Kidney (tissue), 14 donors: Measurements from ENCODE around the gene HDAC9. TPM values are rescaled to one million over a fixed set of nuclear protein-coding genes. Genes with fewer than 3 reads are reported as not detected.

ENCODE experiments used
- DNase-seq, 5 donors: peaks; one replicate each; pipeline ENCODE4 v3.0.0-alpha.2; 2013 to 2020
- FAIRE-seq: peaks from 2 replicates; lab custom pipeline; 2012; peaks lifted over from hg19 to GRCh38; lab: Jason Lieb, UNC
- H3K27ac ChIP-seq, 2 donors: one replicate each; pipeline ENCODE4 v1.7.0; 2013; ENCODE audit warnings: low read depth in 2 of 2, low read length in 2 of 2, inconsistent platforms in 1 of 2
- H3K27me3 ChIP-seq: one replicate; pipeline ENCODE4 v1.7.1; 2013; ENCODE audit warnings: low read length, inconsistent platforms; ENCODE audit not compliant: control insufficient read depth, insufficient read depth
- H3K36me3 ChIP-seq, 3 donors: one replicate each; pipeline versions ENCODE4 v1.7.0 to v1.7.1; 2013; ENCODE audit warnings: low read length in 3 of 3, control low read depth in 1 of 3, inconsistent platforms in 1 of 3; ENCODE audit not compliant: insufficient read depth in 3 of 3, control insufficient read depth in 2 of 3
- H3K4me1 ChIP-seq, 3 donors: one replicate each; pipeline versions ENCODE4 v1.7.0 to v1.7.1; 2013; ENCODE audit warnings: low read length in 3 of 3, inconsistent platforms in 1 of 3, low read depth in 1 of 3; ENCODE audit not compliant: control insufficient read depth in 2 of 3, insufficient read depth in 2 of 3
- H3K4me3 ChIP-seq, 3 donors: one replicate each; pipeline versions ENCODE4 v1.7.0 to v1.8.1; 2013; ENCODE audit warnings: low read length in 3 of 3, control low read depth in 1 of 3, inconsistent platforms in 1 of 3
- H3K9ac ChIP-seq, 3 donors: one replicate each; pipeline versions ENCODE4 v1.7.0 to v1.7.1; 2013; ENCODE audit warnings: low read length in 3 of 3, control low read depth in 1 of 3, inconsistent platforms in 1 of 3
- H3K9me3 ChIP-seq, 3 donors: one replicate each; pipeline versions ENCODE4 v1.7.0 to v1.7.1; 2013; ENCODE audit warnings: low read length in 3 of 3, control low read depth in 1 of 3, inconsistent platforms in 1 of 3; ENCODE audit not compliant: control insufficient read depth in 2 of 3, insufficient read depth in 1 of 3
- CTCF ChIP-seq: IDR thresholded peaks from 3 replicates; pipeline ENCODE4 v1.5.1; 2012; ENCODE audit warnings: mild to moderate bottlenecking, moderate library complexity, borderline replicate concordance; ENCODE audit not compliant: insufficient read depth; ENCODE audit errors: extremely low read depth
- intact Hi-C: fragments of 100-400 bp; cut with DNase I; formaldehyde crosslinking; loops from one replicate; pipeline ENCODE4 v1.11.1; 2022
- polyA plus RNA-seq: library from polyadenylated mRNA; stranded (reverse); fragments of 350-450 nt; fragmentation: Illumina TruSeq; extraction: RNeasy Lipid Tissue Mini Kit (QIAGEN cat#74804); gene quantifications from one replicate; pipeline ENCODE4 v1.2.3, GENCODE V29; 2014; ENCODE audit warnings: low read depth, low replicate concordance; ENCODE audit not compliant: insufficient read depth
- total RNA-seq: library from RNA; stranded (reverse); fragmentation: NEBNext Ultra II Directional; extraction: Animal tissue kit (Norgen Biotek cat#: 25700); gene quantifications from one replicate; pipeline ENCODE4 v1.2.1, GENCODE V29; 2021
- donor health status: control.
- donor health status: control.
- donor health status: control.
- donor health status: control.
- donor health status: control.
- donor health status: DM: yes; HTN: yes; CAD: no.
- donor health status: Normal renal cell carcinoma (clear cell type).

HDAC9 gene
- total and polyA plus RNA-seq, 2 donors from 2014 or later: 2.1 to 22.1 TPM

GRCh38 chr7:18772567-18772965 lies 277.0 kb downstream of the HDAC9 start:
- Histone ChIP-seq H3K27ac (no peak overlapping the region), H3K4me1 (no peaks in the 10 kb centered on the region), H3K9ac (no peak overlapping the region), H3K9me3 (no peaks in the 10 kb centered on the region), H3K4me3 (no peak overlapping the region), H3K36me3 (no peaks in the 10 kb centered on the region), H3K27me3 (no peaks in the 10 kb centered on the region)
- intact Hi-C loops: no loop called here
- TF ChIP-seq CTCF: no peak
- DNase-seq (no peak), FAIRE-seq (no peak)

- no peak for TF ChIP-seq CTCF
- FAIRE-seq (no peak), DNase-seq (no peak)
- no peaks in the 10 kb centered on the region for H3K36me3 ChIP-seq
- H3K9ac ChIP-seq: no peak overlapping the region
- H3K9me3 ChIP-seq: no peaks in the 10 kb centered on the region
- no peaks in the 10 kb centered on the region for H3K4me1 ChIP-seq
- intact Hi-C loops: no loop called here
- no peak overlapping the region for H3K4me3 ChIP-seq
- H3K27ac ChIP-seq: no peak overlapping the region
- no peaks in the 10 kb centered on the region for H3K27me3 ChIP-seq
Observed at GRCh38 chr7:18777314-18777713, 281.8 kb downstream of the HDAC9 start.

GRCh38 chr7:18778594-18778993 lies 283.0 kb downstream of the HDAC9 start:
- TF ChIP-seq CTCF: no peak
- intact Hi-C loops: no loop called here
- Histone ChIP-seq H3K4me1 (no peaks in the 10 kb centered on the region), H3K27me3 (no peaks in the 10 kb centered on the region), H3K9ac (no peak overlapping the region), H3K36me3 (no peaks in the 10 kb centered on the region), H3K9me3 (no peaks in the 10 kb centered on the region), H3K27ac (no peak overlapping the region), H3K4me3 (no peak overlapping the region)
- DNase-seq: no peak
- FAIRE-seq: no peak

GRCh38 chr7:18780266-18780665 lies 284.7 kb downstream of the HDAC9 start:
- Histone ChIP-seq H3K9me3 (no peaks in the 10 kb centered on the region), H3K4me3 (no peak overlapping the region), H3K27ac (no peak overlapping the region), H3K9ac (no peak overlapping the region), H3K4me1 (no peaks in the 10 kb centered on the region), H3K27me3 (no peaks in the 10 kb centered on the region), H3K36me3 (no peaks in the 10 kb centered on the region)
- TF ChIP-seq CTCF: no peak
- FAIRE-seq (no peak), DNase-seq (no peak)
- intact Hi-C loops: no loop called here
